Mesendoderm (in vitro differentiated cells): ENCODE measurements around the gene PDCL2.
"Not testable (repeated sequence)": the region's sequence is repeated elsewhere in the genome, so short reads cannot be mapped to it uniquely, and the experiment has no call there.

ENCODE experiments used
- DNase-seq: peaks from one replicate; pipeline ENCODE4 v3.0.0; 2013
- H2AK5ac ChIP-seq: 2 replicates; pipeline ENCODE4 v1.6.1; 2013; ENCODE audit warnings: low read length, inconsistent platforms
- H2BK120ac ChIP-seq: 2 replicates; pipeline ENCODE4 v1.6.1; 2013; ENCODE audit warnings: low read depth, mild to moderate bottlenecking, low read length, moderate library complexity, mixed read lengths
- H2BK15ac ChIP-seq: replicated peaks from 2 replicates; pipeline ENCODE4 v1.6.1; 2013; ENCODE audit warnings: low read depth, mild to moderate bottlenecking, moderate library complexity
- H2BK5ac ChIP-seq: 2 replicates; pipeline ENCODE4 v1.6.1; 2013; ENCODE audit warnings: low read length, inconsistent platforms
- H3K18ac ChIP-seq: 2 replicates; pipeline ENCODE4 v1.6.1; 2013; ENCODE audit warnings: mild to moderate bottlenecking, low read length, mixed read lengths
- H3K23ac ChIP-seq: one replicate; pipeline ENCODE4 v1.6.1; 2013; ENCODE audit warnings: low read length
- H3K27ac ChIP-seq: 2 replicates; pipeline ENCODE4 v1.5.1; 2013; ENCODE audit warnings: low read depth, mild to moderate bottlenecking, inconsistent platforms, low read length, moderate library complexity
- H3K27me3 ChIP-seq: 2 replicates; pipeline ENCODE4 v1.6.1; 2013; ENCODE audit warnings: low read length, control low read depth, mild to moderate bottlenecking, inconsistent platforms; ENCODE audit not compliant: insufficient read depth, poor library complexity
- H3K36me3 ChIP-seq: 2 replicates; pipeline ENCODE4 v1.6.1; 2013; ENCODE audit warnings: low read length, inconsistent platforms; ENCODE audit not compliant: control insufficient read depth, insufficient read depth
- H3K4ac ChIP-seq: one replicate; pipeline ENCODE4 v1.6.1; 2013; ENCODE audit warnings: low read depth, mild to moderate bottlenecking, low read length, moderate library complexity
- H3K4me1 ChIP-seq: 2 replicates; pipeline ENCODE4 v1.6.1; 2013; ENCODE audit warnings: low read depth, low read length, inconsistent platforms; ENCODE audit not compliant: control insufficient read depth
- H3K4me2 ChIP-seq: 2 replicates; pipeline ENCODE4 v1.6.1; 2013; ENCODE audit warnings: low read length
- H3K4me3 ChIP-seq: 2 replicates; pipeline ENCODE4 v1.5.1; 2013; ENCODE audit warnings: mild to moderate bottlenecking, low read length
- H3K56ac ChIP-seq: one replicate; pipeline ENCODE4 v1.6.1; 2013; ENCODE audit warnings: low read length
- H3K79me1 ChIP-seq: 2 replicates; pipeline ENCODE4 v1.6.1; 2013; ENCODE audit warnings: low read length, inconsistent platforms
- H3K79me2 ChIP-seq: 2 replicates; pipeline ENCODE4 v1.6.1; 2013; ENCODE audit warnings: mild to moderate bottlenecking, low read length; ENCODE audit not compliant: control insufficient read depth, insufficient read depth
- H3K9ac ChIP-seq: 2 replicates; pipeline ENCODE4 v1.6.1; 2013; ENCODE audit warnings: low read length, inconsistent platforms
- H4K5ac ChIP-seq: one replicate; pipeline ENCODE4 v1.6.1; 2013; ENCODE audit warnings: low read length
- H4K8ac ChIP-seq: one replicate; pipeline ENCODE4 v1.6.1; 2013; ENCODE audit warnings: low read depth, mild to moderate bottlenecking, control low read depth, low read length, moderate library complexity
- WGBS: extraction: QIAGEN DNeasy Blood & Tissue Kit; methylation state at CpG from one replicate; pipeline ENCODE4 v1.1.7; 2013; ENCODE audit warnings: low lambda C conversion rate, missing lambda C conversion rate; ENCODE audit not compliant: insufficient coverage; ENCODE audit errors: extremely low coverage; 5-methylcytosine and 5-hydroxymethylcytosine counted together

The PDCL2 gene

DNA sequence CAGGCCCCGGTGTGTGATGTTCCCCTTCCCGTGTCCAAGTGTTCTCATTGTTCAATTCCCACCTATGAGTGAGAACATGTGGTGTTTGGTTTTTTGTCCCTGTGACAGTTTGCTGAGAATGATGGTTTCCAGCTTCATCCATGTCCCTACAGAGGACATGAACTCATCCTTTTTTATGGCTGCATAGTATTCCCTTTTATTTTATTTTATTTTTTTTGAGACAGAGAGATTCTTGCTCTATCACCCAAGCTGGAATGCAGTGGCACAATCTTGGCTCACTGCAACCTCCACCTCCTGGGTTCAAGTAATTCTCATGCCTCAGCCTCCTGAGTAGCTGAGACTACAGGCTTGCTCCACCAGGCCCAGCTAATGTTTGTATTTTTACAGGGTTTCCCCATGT, 9.3 kb downstream of the PDCL2 start:
- not testable (repeated sequence) for H4K5ac ChIP-seq, DNase-seq, H3K4ac ChIP-seq, H2BK15ac ChIP-seq, H3K79me2 ChIP-seq, H2BK5ac ChIP-seq, H3K4me1 ChIP-seq, H2AK5ac ChIP-seq, H3K79me1 ChIP-seq, H3K4me3 ChIP-seq, H2BK120ac ChIP-seq, H4K8ac ChIP-seq, H3K23ac ChIP-seq, H3K9ac ChIP-seq, H3K27me3 ChIP-seq, H3K18ac ChIP-seq, H3K27ac ChIP-seq, H3K56ac ChIP-seq, H3K36me3 ChIP-seq, H3K4me2 ChIP-seq
- WGBS, result no CpG with 5 or more reads among the region's 2 CpGs

DNA sequence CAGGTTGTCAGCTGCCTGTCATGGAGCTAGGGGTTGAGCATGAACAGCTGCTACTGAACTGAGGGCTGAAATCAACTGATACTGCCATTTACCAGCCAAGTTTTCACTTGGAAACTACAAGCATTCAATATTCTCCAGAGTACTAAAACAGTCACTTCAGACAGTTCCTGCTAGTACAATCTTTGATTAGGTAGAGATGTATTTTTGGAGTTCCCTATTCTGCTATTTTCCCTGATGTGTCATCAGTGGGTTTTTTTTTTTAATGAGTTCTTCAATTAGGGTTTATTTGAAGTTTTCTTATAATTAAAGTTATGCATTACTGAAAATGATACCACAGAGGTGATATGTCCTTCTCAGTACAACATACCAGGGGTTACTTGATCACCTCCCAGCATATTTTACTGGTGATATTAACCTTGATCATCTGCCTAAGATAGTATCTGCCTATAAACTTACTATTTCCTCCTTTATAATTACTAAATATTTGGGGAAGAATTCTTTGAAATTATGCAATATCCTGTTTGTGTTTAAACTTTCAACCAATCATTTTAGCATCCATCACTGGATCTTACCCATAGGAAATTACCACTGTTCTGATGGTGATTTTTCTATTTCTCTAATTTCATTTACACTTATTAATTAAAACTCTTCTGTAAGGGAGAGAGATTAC, 13.6 kb downstream of the PDCL2 start:
- Histone ChIP-seq H2BK120ac (no peak overlapping the region), H3K9ac (no peak overlapping the region), H3K4me2 (no peak overlapping the region), H3K4ac (no peak overlapping the region), H3K36me3 (no peaks in the 10 kb centered on the region), H3K4me1 (no peaks in the 10 kb centered on the region), H2BK15ac (no peak overlapping the region), H2BK5ac (no peak overlapping the region), H2AK5ac (no peak overlapping the region), H3K56ac (no peak overlapping the region), H3K79me1 (no peaks in the 10 kb centered on the region), H3K23ac (no peak overlapping the region), H3K18ac (no peak overlapping the region), H3K4me3 (no peak overlapping the region), H3K27me3 (no peaks in the 10 kb centered on the region), H4K8ac (no peak overlapping the region), H3K27ac (no peak overlapping the region), H3K79me2 (no peaks in the 10 kb centered on the region), H4K5ac (no peak overlapping the region)
- no peak for DNase-seq

DNA sequence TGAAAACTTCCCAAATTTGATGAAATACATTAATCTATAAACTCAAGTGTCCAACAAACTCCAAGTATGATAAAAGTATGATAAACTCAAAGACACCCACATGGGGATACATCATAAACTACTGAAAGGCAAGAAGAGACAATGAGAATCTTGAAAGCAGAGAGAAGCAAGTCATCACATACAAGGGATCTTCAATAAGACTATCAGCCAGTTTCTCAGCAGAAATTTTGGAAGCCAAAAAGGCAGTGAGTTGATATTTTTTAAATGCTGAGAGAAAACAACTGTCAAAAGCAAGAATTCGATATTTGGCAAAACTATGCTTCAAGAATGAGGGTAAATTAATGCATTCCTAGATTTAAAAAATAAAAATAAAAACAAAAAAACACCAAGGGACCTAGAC, 16.5 kb downstream of the PDCL2 start:
- no peak overlapping the region for H3K4me2 ChIP-seq
- no peak overlapping the region for H3K23ac ChIP-seq
- H2BK120ac ChIP-seq, result no peak overlapping the region
- no peak overlapping the region for H3K56ac ChIP-seq
- no peak overlapping the region for H3K27ac ChIP-seq
- H3K4me1 ChIP-seq, result no peaks in the 10 kb centered on the region
- H3K4me3 ChIP-seq, result no peak overlapping the region
- H4K5ac ChIP-seq, result no peak overlapping the region
- H3K79me1 ChIP-seq, result no peaks in the 10 kb centered on the region
- no peak overlapping the region for H4K8ac ChIP-seq
- no peak overlapping the region for H3K9ac ChIP-seq
- H3K79me2 ChIP-seq, result no peaks in the 10 kb centered on the region
- H3K4ac ChIP-seq, result no peak overlapping the region
- no peak overlapping the region for H2BK15ac ChIP-seq
- whole genome bisulfite sequencing, result no CpG with 5 or more reads among the region's 1 CpG
- H2AK5ac ChIP-seq, result no peak overlapping the region
- no peak overlapping the region for H2BK5ac ChIP-seq
- DNase-seq, result no peak
- no peak overlapping the region for H3K18ac ChIP-seq
- no peaks in the 10 kb centered on the region for H3K36me3 ChIP-seq
- no peaks in the 10 kb centered on the region for H3K27me3 ChIP-seq

GRCh38 chr4:55574252-55574651, 17.8 kb downstream of the PDCL2 start:
- Histone ChIP-seq H3K27me3 (no peaks in the 10 kb centered on the region), H2BK120ac (no peak overlapping the region), H3K4me3 (no peak overlapping the region), H4K8ac (no peak overlapping the region), H4K5ac (no peak overlapping the region), H3K56ac (no peak overlapping the region), H3K79me1 (no peaks in the 10 kb centered on the region), H3K23ac (no peak overlapping the region), H3K4me2 (no peak overlapping the region), H3K4me1 (no peaks in the 10 kb centered on the region), H3K27ac (no peak overlapping the region), H3K36me3 (no peaks in the 10 kb centered on the region), H3K9ac (no peak overlapping the region), H2BK15ac (no peak overlapping the region), H2BK5ac (no peak overlapping the region), H3K18ac (no peak overlapping the region), H3K79me2 (no peaks in the 10 kb centered on the region), H3K4ac (no peak overlapping the region), H2AK5ac (no peak overlapping the region)
- DNase-seq, result no peak
- no CpG with 5 or more reads among the region's 1 CpG for WGBS

DNA sequence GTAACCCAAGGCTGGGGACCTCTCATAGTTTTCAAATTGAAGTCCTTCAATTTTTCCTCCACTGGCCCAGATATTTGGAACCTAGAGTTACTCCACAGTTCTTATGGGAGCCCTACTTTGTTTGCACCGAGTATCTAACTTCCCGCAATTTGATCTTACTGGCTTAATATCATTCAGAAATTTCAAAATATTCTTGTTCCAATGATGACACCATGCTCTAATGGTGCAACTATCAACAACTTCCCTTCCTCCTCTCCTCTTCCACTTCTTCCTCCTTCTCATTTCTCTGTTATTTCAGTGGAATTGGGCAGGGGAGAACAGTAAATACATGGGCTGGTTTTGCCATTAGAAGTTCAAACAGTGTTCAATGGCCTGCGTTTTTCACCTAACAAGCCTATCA, 20.2 kb downstream of the PDCL2 start:
- H3K79me2 ChIP-seq, result no peaks in the 10 kb centered on the region
- H2BK120ac ChIP-seq, result no peak overlapping the region
- H3K27me3 ChIP-seq, result no peaks in the 10 kb centered on the region
- H3K56ac ChIP-seq, result no peak overlapping the region
- H3K27ac ChIP-seq, result no peak overlapping the region
- H4K5ac ChIP-seq, result no peak overlapping the region
- H3K9ac ChIP-seq, result no peak overlapping the region
- H2AK5ac ChIP-seq, result no peak overlapping the region
- H3K23ac ChIP-seq, result no peak overlapping the region
- DNase-seq, result no peak
- no peak overlapping the region for H3K4ac ChIP-seq
- H3K4me1 ChIP-seq, result no peaks in the 10 kb centered on the region
- H2BK15ac ChIP-seq, result no peak overlapping the region
- H3K4me2 ChIP-seq, result no peak overlapping the region
- H4K8ac ChIP-seq, result no peak overlapping the region
- no peaks in the 10 kb centered on the region for H3K79me1 ChIP-seq
- no peaks in the 10 kb centered on the region for H3K36me3 ChIP-seq
- H2BK5ac ChIP-seq, result no peak overlapping the region
- H3K18ac ChIP-seq, result no peak overlapping the region
- no peak overlapping the region for H3K4me3 ChIP-seq
- no CpG with 5 or more reads among the region's 3 CpGs for WGBS

- Histone ChIP-seq H3K56ac (no peak overlapping the region), H3K79me1 (no peaks in the 10 kb centered on the region), H2BK5ac (no peak overlapping the region), H3K36me3 (no peaks in the 10 kb centered on the region), H2AK5ac (no peak overlapping the region), H3K4me1 (no peaks in the 10 kb centered on the region), H2BK120ac (no peak overlapping the region), H4K5ac (no peak overlapping the region), H3K79me2 (no peaks in the 10 kb centered on the region), H3K4ac (no peak overlapping the region), H4K8ac (no peak overlapping the region), H3K4me3 (no peak overlapping the region), H3K18ac (no peak overlapping the region), H2BK15ac (no peak overlapping the region), H3K23ac (no peak overlapping the region), H3K27me3 (no peaks in the 10 kb centered on the region), H3K9ac (no peak overlapping the region), H3K27ac (no peak overlapping the region), H3K4me2 (no peak overlapping the region)
- no peak for DNase-seq
- WGBS, result no CpG with 5 or more reads among the region's 1 CpG
Observed at GRCh38 chr4:55568905-55569504, 23.0 kb downstream of the PDCL2 start.
